Measurements from ENCODE around the gene AFM. TPM values are rescaled to one million over a fixed set of nuclear protein-coding genes. Genes with fewer than 3 reads are reported as not detected.

The AFM gene
- total and polyA plus RNA-seq, 2 of the 8 experiments (the other 6 are each of a cell fraction or from before 2014, with no cell fraction given), result not detected

- H4K91ac ChIP-seq (replicated peaks; ENCODE audit: insufficient read length, low read length), result no peak overlapping the region
- no peak overlapping the region for H2AK5ac ChIP-seq (ENCODE audit: low read depth, low read length)
- WGBS, 2 experiments (ENCODE audit: extremely low coverage in 1 of 2, insufficient coverage in 1 of 2, insufficient read length in 1 of 2, insufficient replicate concordance in 2 of 2, low coverage in 1 of 2, low lambda C conversion rate in 2 of 2, missing lambda C conversion rate in 1 of 2), result 80% methylated on average over 4 of the region's 4 CpGs; no CpG with 5 or more reads in 1 of the 2 experiments
- H3K4me1 ChIP-seq (replicated peaks in 1 of 4; ENCODE audit: control insufficient read depth in 3 of 4, insufficient read depth in 4 of 4, low read length in 3 of 4), result peaks cover 4 to 9% (median 7%) of the 10 kb centered on the region in 4 experiments; a peak in 5 of 7 replicates
- no peak overlapping the region for H4K8ac ChIP-seq (ENCODE audit: extremely low read depth, insufficient read depth, low read length)
- no peak overlapping the region for H3K4me3 ChIP-seq (ENCODE audit: extremely low read depth in 1 of 4, insufficient read depth in 2 of 4, low read depth in 3 of 4, low read length in 4 of 4)
- no peak overlapping the region for H3K4me2 ChIP-seq (ENCODE audit: insufficient read depth in 1 of 2, low read depth in 2 of 2, low read length in 2 of 2)
- H3K14ac ChIP-seq (ENCODE audit: insufficient read length), result no peak overlapping the region
- H3K79me1 ChIP-seq (ENCODE audit: low read depth, low read length), result no peaks in the 10 kb centered on the region
- H3K23ac ChIP-seq (ENCODE audit: insufficient read length), result no peak overlapping the region
- H2AFZ ChIP-seq (ENCODE audit: low read length), result no peak overlapping the region
- H3K27me3 ChIP-seq (replicated peaks in 1 of 4; ENCODE audit: control insufficient read depth in 3 of 4, extremely low read depth in 1 of 4, insufficient read depth in 3 of 4, low read length in 3 of 4), result no peaks in the 10 kb centered on the region
- FAIRE-seq, result peak; percentile 57
- no peak overlapping the region for H4K5ac ChIP-seq (ENCODE audit: insufficient read length, low read depth, low read length)
- H3K27ac ChIP-seq (ENCODE audit: low read depth, low read length), result no peak overlapping the region
- H3K9ac ChIP-seq (replicated peaks in 1 of 4; ENCODE audit: extremely low read depth in 1 of 4, low read depth in 3 of 4, low read length in 3 of 4), result no peak overlapping the region
- no peak overlapping the region for H3K56ac ChIP-seq (replicated peaks; ENCODE audit: insufficient read length, low read depth, low read length)
- POLR2A ChIA-PET (ENCODE audit: partially characterized antibody), result interaction anchor here (1.5 kb wide), 1 partner anchor 188 kb away, joined by 4 read pairs; the partner anchor contains the start of gene ANKRD17
- H3K18ac ChIP-seq (ENCODE audit: extremely low read depth, low read length), result no peak overlapping the region
- no peak overlapping the region for H2BK12ac ChIP-seq (ENCODE audit: low read depth, low read length)
- no peaks in the 10 kb centered on the region for H3K23me2 ChIP-seq (ENCODE audit: low read depth, low read length)
- H2BK20ac ChIP-seq (ENCODE audit: low read length), result no peak overlapping the region
- no peaks in the 10 kb centered on the region for H3K79me2 ChIP-seq (ENCODE audit: control insufficient read depth in 1 of 2, insufficient read depth in 2 of 2, low read length in 2 of 2)
- no peaks in the 10 kb centered on the region for H3K36me3 ChIP-seq (ENCODE audit: control insufficient read depth in 2 of 4, insufficient read depth in 4 of 4, low read length in 3 of 4)
- no peak overlapping the region for H2BK5ac ChIP-seq (ENCODE audit: low read depth, low read length)
- CTCF ChIA-PET (ENCODE audit: partially characterized antibody), result interaction anchor here (0.6 to 6.5 kb wide), 64 partner anchors 9 to 697 kb away, joined by 3 to 83 read pairs (median 5); partner anchors contain the start of gene AFP
- no peak overlapping the region for H2BK120ac ChIP-seq (replicated peaks; ENCODE audit: low read depth, low read length)
- no peaks in the 10 kb centered on the region for H3K9me3 ChIP-seq (ENCODE audit: insufficient read depth in 2 of 2, low read depth in 1 of 2, low read length in 1 of 2)
- DNase-seq (ENCODE audit: low read depth in 1 of 2, low spot score in 2 of 2), result no peak
- H3K4ac ChIP-seq (replicated peaks; ENCODE audit: insufficient read length, low read depth, low read length), result no peak overlapping the region
- no peak overlapping the region for H2BK15ac ChIP-seq (ENCODE audit: low read length)
- H4K20me1 ChIP-seq (replicated peaks in 1 of 2; ENCODE audit: control insufficient read depth in 1 of 2, insufficient read depth in 2 of 2, low read length in 2 of 2), result no peaks in the 10 kb centered on the region
- TF ChIP-seq ZNF274 (IDR thresholded peaks at IDR 0.05; ENCODE audit: borderline replicate concordance, extremely low read depth, low read length) (no peak), NRF1 (IDR thresholded peaks at IDR 0.05; ENCODE audit: low read depth, low read length) (no peak), RAD21 (IDR thresholded peaks at IDR 0.05 in 1 of 2, conservative IDR thresholded peaks at IDR 0.05 in 1 of 2; ENCODE audit: low read depth in 2 of 2, low read length in 2 of 2) (peak; percentile 69), TBP (IDR thresholded peaks at IDR 0.05; ENCODE audit: low read depth, low read length) (no peak), CHD1 (IDR thresholded peaks at IDR 0.05; ENCODE audit: low read depth, low read length) (no peak), HDAC6 (IDR thresholded peaks at IDR 0.05; ENCODE audit: low read depth, low read length) (no peak), HDAC2 (IDR thresholded peaks at IDR 0.05; ENCODE audit: borderline replicate concordance in 1 of 2, low read depth in 2 of 2, low read length in 2 of 2) (no peak), GTF2F1 (IDR thresholded peaks at IDR 0.05; ENCODE audit: borderline replicate concordance, low read depth, low read length) (no peak), SP2 (IDR thresholded peaks at IDR 0.05; ENCODE audit: low read length) (no peak)
- TF ChIP-seq, protein P1, sequence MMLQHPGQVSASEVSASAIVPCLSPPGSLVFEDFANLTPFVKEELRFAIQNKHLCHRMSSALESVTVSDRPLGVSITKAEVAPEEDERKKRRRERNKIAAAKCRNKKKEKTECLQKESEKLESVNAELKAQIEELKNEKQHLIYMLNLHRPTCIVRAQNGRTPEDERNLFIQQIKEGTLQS (IDR thresholded peaks at IDR 0.05; ENCODE audit: insufficient read depth, low read depth, low read length), result no peak
Observed at GRCh38 chr4:73446336-73446938, 35.1 kb upstream of the AFM start.
